Kidney (tissue), 14 donors: ENCODE results near the gene PTPRK. TPM values are rescaled to one million over a fixed set of nuclear protein-coding genes. Genes with fewer than 3 reads are reported as not detected.

Experiments
- DNase-seq, 5 donors: peaks; one replicate each; pipeline ENCODE4 v3.0.0-alpha.2; 2013 to 2020
- FAIRE-seq: peaks from 2 replicates; lab custom pipeline; 2012; peaks lifted over from hg19 to GRCh38; lab: Jason Lieb, UNC
- H3K27ac ChIP-seq, 2 donors: one replicate each; pipeline ENCODE4 v1.7.0; 2013; ENCODE audit warnings: low read depth in 2 of 2, low read length in 2 of 2, inconsistent platforms in 1 of 2
- H3K27me3 ChIP-seq: one replicate; pipeline ENCODE4 v1.7.1; 2013; ENCODE audit warnings: low read length, inconsistent platforms; ENCODE audit not compliant: control insufficient read depth, insufficient read depth
- H3K36me3 ChIP-seq, 3 donors: one replicate each; pipeline versions ENCODE4 v1.7.0 to v1.7.1; 2013; ENCODE audit warnings: low read length in 3 of 3, control low read depth in 1 of 3, inconsistent platforms in 1 of 3; ENCODE audit not compliant: insufficient read depth in 3 of 3, control insufficient read depth in 2 of 3
- H3K4me1 ChIP-seq, 3 donors: one replicate each; pipeline versions ENCODE4 v1.7.0 to v1.7.1; 2013; ENCODE audit warnings: low read length in 3 of 3, inconsistent platforms in 1 of 3, low read depth in 1 of 3; ENCODE audit not compliant: control insufficient read depth in 2 of 3, insufficient read depth in 2 of 3
- H3K4me3 ChIP-seq, 3 donors: one replicate each; pipeline versions ENCODE4 v1.7.0 to v1.8.1; 2013; ENCODE audit warnings: low read length in 3 of 3, control low read depth in 1 of 3, inconsistent platforms in 1 of 3
- H3K9ac ChIP-seq, 3 donors: one replicate each; pipeline versions ENCODE4 v1.7.0 to v1.7.1; 2013; ENCODE audit warnings: low read length in 3 of 3, control low read depth in 1 of 3, inconsistent platforms in 1 of 3
- H3K9me3 ChIP-seq, 3 donors: one replicate each; pipeline versions ENCODE4 v1.7.0 to v1.7.1; 2013; ENCODE audit warnings: low read length in 3 of 3, control low read depth in 1 of 3, inconsistent platforms in 1 of 3; ENCODE audit not compliant: control insufficient read depth in 2 of 3, insufficient read depth in 1 of 3
- intact Hi-C: fragments of 100-400 bp; cut with DNase I; formaldehyde crosslinking; loops from one replicate; pipeline ENCODE4 v1.11.1; 2022
- polyA plus RNA-seq: library from polyadenylated mRNA; stranded (reverse); fragments of 350-450 nt; fragmentation: Illumina TruSeq; extraction: RNeasy Lipid Tissue Mini Kit (QIAGEN cat#74804); gene quantifications from one replicate; pipeline ENCODE4 v1.2.3, GENCODE V29; 2014; ENCODE audit warnings: low read depth, low replicate concordance; ENCODE audit not compliant: insufficient read depth
- total RNA-seq: library from RNA; stranded (reverse); fragmentation: NEBNext Ultra II Directional; extraction: Animal tissue kit (Norgen Biotek cat#: 25700); gene quantifications from one replicate; pipeline ENCODE4 v1.2.1, GENCODE V29; 2021
- TF ChIP-seq, protein P1 (sequence below): IDR thresholded peaks from 3 replicates; pipeline ENCODE4 v1.5.1; 2012; ENCODE audit warnings: mild to moderate bottlenecking, moderate library complexity, borderline replicate concordance; ENCODE audit not compliant: insufficient read depth; ENCODE audit errors: extremely low read depth
- donor health status: control.
- donor health status: control.
- donor health status: control.
- donor health status: control.
- donor health status: control.
- donor health status: DM: yes; HTN: yes; CAD: no.
- donor health status: Normal renal cell carcinoma (clear cell type).

Gene PTPRK
- total and polyA plus RNA-seq, 2 donors from 2014 or later, result 9.2 to 72.8 TPM

- Histone ChIP-seq H3K4me3 (no peak overlapping the region), H3K36me3 (no peaks in the 10 kb centered on the region), H3K27ac (no peak overlapping the region), H3K9ac (no peak overlapping the region), H3K4me1 (no peaks in the 10 kb centered on the region), H3K27me3 (no peaks in the 10 kb centered on the region), H3K9me3 (no peaks in the 10 kb centered on the region)
- intact Hi-C loops, result no loop called here
- peak; percentile 13 for FAIRE-seq
- DNase-seq, result no peak
- TF ChIP-seq, protein P1, sequence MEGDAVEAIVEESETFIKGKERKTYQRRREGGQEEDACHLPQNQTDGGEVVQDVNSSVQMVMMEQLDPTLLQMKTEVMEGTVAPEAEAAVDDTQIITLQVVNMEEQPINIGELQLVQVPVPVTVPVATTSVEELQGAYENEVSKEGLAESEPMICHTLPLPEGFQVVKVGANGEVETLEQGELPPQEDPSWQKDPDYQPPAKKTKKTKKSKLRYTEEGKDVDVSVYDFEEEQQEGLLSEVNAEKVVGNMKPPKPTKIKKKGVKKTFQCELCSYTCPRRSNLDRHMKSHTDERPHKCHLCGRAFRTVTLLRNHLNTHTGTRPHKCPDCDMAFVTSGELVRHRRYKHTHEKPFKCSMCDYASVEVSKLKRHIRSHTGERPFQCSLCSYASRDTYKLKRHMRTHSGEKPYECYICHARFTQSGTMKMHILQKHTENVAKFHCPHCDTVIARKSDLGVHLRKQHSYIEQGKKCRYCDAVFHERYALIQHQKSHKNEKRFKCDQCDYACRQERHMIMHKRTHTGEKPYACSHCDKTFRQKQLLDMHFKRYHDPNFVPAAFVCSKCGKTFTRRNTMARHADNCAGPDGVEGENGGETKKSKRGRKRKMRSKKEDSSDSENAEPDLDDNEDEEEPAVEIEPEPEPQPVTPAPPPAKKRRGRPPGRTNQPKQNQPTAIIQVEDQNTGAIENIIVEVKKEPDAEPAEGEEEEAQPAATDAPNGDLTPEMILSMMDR, result no peak
Observed at GRCh38 chr6:128252341-128253176, 267.8 kb downstream of the PTPRK start.

GRCh38 chr6:128251445-128252340 lies 268.7 kb downstream of the PTPRK start:
- no peaks in the 10 kb centered on the region for H3K36me3 ChIP-seq
- no peak overlapping the region for H3K27ac ChIP-seq
- intact Hi-C loops, result no loop called here
- no peak overlapping the region for H3K4me3 ChIP-seq
- H3K9me3 ChIP-seq, result no peaks in the 10 kb centered on the region
- no peak overlapping the region for H3K9ac ChIP-seq
- no peaks in the 10 kb centered on the region for H3K27me3 ChIP-seq
- TF ChIP-seq, protein P1, result no peak
- no peak for DNase-seq
- FAIRE-seq, result no peak
- H3K4me1 ChIP-seq, result no peaks in the 10 kb centered on the region

- no peaks in the 10 kb centered on the region for H3K27me3 ChIP-seq
- no peaks in the 10 kb centered on the region for H3K36me3 ChIP-seq
- TF ChIP-seq, protein P1, result no peak
- H3K9ac ChIP-seq, result no peak overlapping the region
- FAIRE-seq (no peak), DNase-seq (no peak)
- H3K9me3 ChIP-seq, result no peaks in the 10 kb centered on the region
- H3K4me1 ChIP-seq, result no peaks in the 10 kb centered on the region
- H3K27ac ChIP-seq, result no peak overlapping the region
- intact Hi-C loops, result no loop called here
- no peak overlapping the region for H3K4me3 ChIP-seq
Observed at GRCh38 chr6:128250370-128251070, 269.9 kb downstream of the PTPRK start.
